RWPE2 (cell line): ENCODE data around the gene NKAIN2.
"Not testable (repeated sequence)": the region's sequence is repeated elsewhere in the genome, so short reads cannot be mapped to it uniquely, and the experiment has no call there.

ENCODE experiments used
- ATAC-seq: fragments of 200-7000 bp; cut with Tn5 transposase; 3 replicates; pipeline ENCODE4 v1.9.1; 2021; ENCODE audit warnings: low read depth
- DNase-seq: peaks from one replicate; pipeline ENCODE4 v3.0.0-alpha.2; 2020; ENCODE audit warnings: low spot score
- H3K27ac ChIP-seq: fragments of 450-650 bp; 2 replicates; pipeline ENCODE4 v1.5.1; 2017; ENCODE audit warnings: mild to moderate bottlenecking; ENCODE audit not compliant: poor library complexity, severe bottlenecking
- H3K27me3 ChIP-seq: fragments of 250-450 bp; sonication (Bioruptor Pico); 2 replicates; pipeline ENCODE4 v1.5.1; 2021; ENCODE audit warnings: mild to moderate bottlenecking, moderate library complexity; ENCODE audit not compliant: insufficient read depth, poor library complexity, severe bottlenecking
- H3K36me3 ChIP-seq: fragments of 250-450 bp; sonication (Bioruptor Pico); 2 replicates; pipeline ENCODE4 v1.5.1; 2020; ENCODE audit warnings: low read depth, mild to moderate bottlenecking, moderate library complexity
- H3K4me1 ChIP-seq: fragments of 250-450 bp; sonication (Bioruptor Pico); 2 replicates; pipeline ENCODE4 v1.5.1; 2021; ENCODE audit warnings: mild to moderate bottlenecking, moderate library complexity; ENCODE audit not compliant: insufficient read depth, poor library complexity, severe bottlenecking
- H3K4me3 ChIP-seq: fragments of 250-450 bp; sonication (Bioruptor Pico); 2 replicates; pipeline ENCODE4 v1.5.1; 2021; ENCODE audit warnings: mild to moderate bottlenecking, moderate library complexity; ENCODE audit not compliant: severe bottlenecking
- H3K9me3 ChIP-seq: fragments of 250-450 bp; sonication (Bioruptor Pico); 2 replicates; pipeline ENCODE4 v1.5.1; 2021; ENCODE audit warnings: mild to moderate bottlenecking, moderate library complexity; ENCODE audit not compliant: severe bottlenecking
- CTCF ChIP-seq: fragments of 450-650 bp; IDR thresholded peaks from one replicate; pipeline ENCODE4 v1.5.1; 2017; ENCODE audit warnings: mild to moderate bottlenecking, moderate library complexity; ENCODE audit not compliant: poor library complexity, severe bottlenecking

Gene NKAIN2

GRCh38 chr6:124237911-124238310 is 434.2 kb downstream of the NKAIN2 start:
- H3K27me3 ChIP-seq = no peaks in the 10 kb centered on the region
- no peak overlapping the region for H3K27ac ChIP-seq
- no peak overlapping the region for H3K4me3 ChIP-seq
- no peak for TF ChIP-seq CTCF
- H3K9me3 ChIP-seq = no peaks in the 10 kb centered on the region
- H3K36me3 ChIP-seq = no peaks in the 10 kb centered on the region
- no peaks in the 10 kb centered on the region for H3K4me1 ChIP-seq
- ATAC-seq = no peak
- no peak for DNase-seq

- not testable (repeated sequence) for H3K36me3 ChIP-seq, H3K27ac ChIP-seq, H3K4me3 ChIP-seq, H3K27me3 ChIP-seq, H3K9me3 ChIP-seq, ATAC-seq, H3K4me1 ChIP-seq, DNase-seq
These were observed 434.7 kb downstream of the NKAIN2 start for GRCh38 chr6:124238408-124238807.

- H3K9me3 ChIP-seq = no peaks in the 10 kb centered on the region
- DNase-seq (no peak), ATAC-seq (no peak)
- no peaks in the 10 kb centered on the region for H3K27me3 ChIP-seq
- no peak overlapping the region for H3K4me3 ChIP-seq
- H3K27ac ChIP-seq = no peak overlapping the region
- no peaks in the 10 kb centered on the region for H3K4me1 ChIP-seq
- H3K36me3 ChIP-seq = no peaks in the 10 kb centered on the region
- no peak for TF ChIP-seq CTCF
These were observed 451.4 kb downstream of the NKAIN2 start for GRCh38 chr6:124254941-124255685.

GRCh38 chr6:124260337-124260736 is 456.7 kb downstream of the NKAIN2 start:
- no peak for TF ChIP-seq CTCF
- Histone ChIP-seq H3K36me3 (no peaks in the 10 kb centered on the region), H3K27me3 (no peaks in the 10 kb centered on the region), H3K27ac (no peak overlapping the region), H3K4me1 (no peaks in the 10 kb centered on the region), H3K4me3 (no peak overlapping the region), H3K9me3 (no peaks in the 10 kb centered on the region)
- ATAC-seq (no peak), DNase-seq (no peak)

GRCh38 chr6:124269733-124270132 is 466.1 kb downstream of the NKAIN2 start:
- H3K9me3 ChIP-seq = no peaks in the 10 kb centered on the region

More at GRCh38 chr6:124269733-124270132, 466.1 kb downstream of the NKAIN2 start:
- no peaks in the 10 kb centered on the region for H3K36me3 ChIP-seq
- no peak overlapping the region for H3K4me3 ChIP-seq
- ATAC-seq = no peak
- H3K27me3 ChIP-seq = no peaks in the 10 kb centered on the region
- no peak for DNase-seq
- TF ChIP-seq CTCF = no peak
- H3K4me1 ChIP-seq = no peaks in the 10 kb centered on the region
- H3K27ac ChIP-seq = no peak overlapping the region
